ENCODE measurements around the gene KHDC4. TPM values are rescaled to one million over a fixed set of nuclear protein-coding genes. Genes with fewer than 3 reads are reported as not detected.

The KHDC4 gene
- polyA plus RNA-seq, 1 donor from 2014 or later: 97.1 TPM

DNA sequence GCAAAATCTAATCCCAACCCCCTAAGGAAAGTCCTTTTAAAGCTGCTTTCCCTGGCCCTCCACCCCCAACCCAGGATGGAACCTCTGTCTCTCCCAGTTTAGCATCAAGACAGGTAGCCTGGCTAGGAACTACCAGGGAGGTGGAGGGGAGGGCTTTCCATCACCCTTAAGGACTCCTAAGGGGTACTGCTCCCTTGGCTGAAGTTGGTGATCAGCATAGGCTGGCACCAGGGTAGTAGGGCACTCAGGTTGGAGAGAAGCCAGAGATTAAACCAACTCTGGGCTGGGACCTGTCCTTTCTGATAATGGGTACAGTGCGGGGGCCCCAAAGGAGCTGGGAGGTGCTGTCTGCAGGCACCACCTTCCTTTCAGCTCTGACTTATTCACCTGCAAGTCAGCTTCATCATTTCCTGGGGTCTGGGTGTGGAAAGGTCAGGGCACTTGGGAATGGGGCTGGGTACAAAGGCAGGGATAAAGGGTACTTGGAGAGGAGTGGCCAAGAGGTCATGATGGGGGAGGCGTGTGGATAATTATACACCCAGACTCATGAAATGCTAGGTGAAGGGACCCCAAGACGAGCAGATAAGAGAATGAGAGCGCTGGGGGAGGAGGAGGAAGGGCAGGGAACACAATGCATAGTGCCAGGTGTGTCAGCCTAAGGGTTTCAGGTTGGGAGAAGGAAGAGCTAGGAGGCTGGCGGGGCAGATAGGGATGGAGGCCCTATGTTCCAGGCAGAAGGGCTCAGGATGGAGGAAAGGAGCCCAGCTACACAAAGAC, 42.9 kb upstream of the KHDC4 start:
- H3K9ac ChIP-seq (ENCODE audit: low read length): peak overlapping the region; percentile 99
- peak overlapping the region; percentile 66 for H2AFZ ChIP-seq (ENCODE audit: low read depth, low read length)
- H4K20me1 ChIP-seq (ENCODE audit: insufficient read depth): no peaks in the 10 kb centered on the region
- H3K79me2 ChIP-seq (replicated peaks; ENCODE audit: insufficient read depth, low read length): peaks cover 68% of the 10 kb centered on the region
- no peaks in the 10 kb centered on the region for H3K36me3 ChIP-seq (ENCODE audit: insufficient read depth, low read length)
- peaks cover 6% of the 10 kb centered on the region for H3F3A ChIP-seq (ENCODE audit: insufficient read depth, low read length, poor library complexity, severe bottlenecking)
- H3K4me3 ChIP-seq (ENCODE audit: low read length): peak overlapping the region; percentile 99
- H3K4me2 ChIP-seq (ENCODE audit: low read length): peak overlapping the region; percentile 100
- no peaks in the 10 kb centered on the region for H3K9me3 ChIP-seq (ENCODE audit: low read length)
- no peaks in the 10 kb centered on the region for H3K27me3 ChIP-seq (ENCODE audit: insufficient read depth, low read depth, low read length)
- peak overlapping the region; percentile 100 for H3K27ac ChIP-seq (ENCODE audit: low read length)
- TF ChIP-seq MXI1 (conservative IDR thresholded peaks at IDR 0.05; ENCODE audit: poor library complexity, severe bottlenecking) (peak; percentile 16), POLR2AphosphoS5 (IDR thresholded peaks at IDR 0.05) (peak; percentile 30), EZH2 (IDR thresholded peaks at IDR 0.05; ENCODE audit: borderline replicate concordance, insufficient read depth, low read length, poor library complexity, severe bottlenecking) (no peak), TAF1 (IDR thresholded peaks at IDR 0.05; ENCODE audit: low read depth) (peak; percentile 47)
- no peaks in the 10 kb centered on the region for H3K9me2 ChIP-seq (ENCODE audit: insufficient read depth, low read length)

GRCh38 chr1:155976062-155976912, 42.1 kb upstream of the KHDC4 start:
- peak overlapping the region; percentile 100 for H3K4me2 ChIP-seq (ENCODE audit: low read length)
- peak overlapping the region; percentile 99 for H3K9ac ChIP-seq (ENCODE audit: low read length)
- no peaks in the 10 kb centered on the region for H4K20me1 ChIP-seq (ENCODE audit: insufficient read depth)
- peaks cover 76% of the 10 kb centered on the region for H3K79me2 ChIP-seq (replicated peaks; ENCODE audit: insufficient read depth, low read length)
- H3K36me3 ChIP-seq (ENCODE audit: insufficient read depth, low read length): no peaks in the 10 kb centered on the region
- no peak overlapping the region for H2AFZ ChIP-seq (ENCODE audit: low read depth, low read length)
- no peaks in the 10 kb centered on the region for H3K9me3 ChIP-seq (ENCODE audit: low read length)
- peak overlapping the region; percentile 100 for H3K27ac ChIP-seq (ENCODE audit: low read length)
- H3F3A ChIP-seq (ENCODE audit: insufficient read depth, low read length, poor library complexity, severe bottlenecking): peaks cover 6% of the 10 kb centered on the region
- no peaks in the 10 kb centered on the region for H3K27me3 ChIP-seq (ENCODE audit: insufficient read depth, low read depth, low read length)
- peak overlapping the region; percentile 99 for H3K4me3 ChIP-seq (ENCODE audit: low read length)
- H3K9me2 ChIP-seq (ENCODE audit: insufficient read depth, low read length): no peaks in the 10 kb centered on the region
- no peak for TF ChIP-seq RAD21 (conservative IDR thresholded peaks at IDR 0.05)

- H3K36me3 ChIP-seq (ENCODE audit: insufficient read depth, low read length): no peaks in the 10 kb centered on the region
- no peaks in the 10 kb centered on the region for H3K9me3 ChIP-seq (ENCODE audit: low read length)
- H4K20me1 ChIP-seq (ENCODE audit: insufficient read depth): no peaks in the 10 kb centered on the region
- peaks cover 82% of the 10 kb centered on the region for H3K79me2 ChIP-seq (replicated peaks; ENCODE audit: insufficient read depth, low read length)
- peak overlapping the region; percentile 99 for H3K4me3 ChIP-seq (ENCODE audit: low read length)
- H3K9ac ChIP-seq (ENCODE audit: low read length): peak overlapping the region; percentile 99
- H3K27me3 ChIP-seq (ENCODE audit: insufficient read depth, low read depth, low read length): no peaks in the 10 kb centered on the region
- peak overlapping the region; percentile 100 for H3K27ac ChIP-seq (ENCODE audit: low read length)
- no peaks in the 10 kb centered on the region for H3K9me2 ChIP-seq (ENCODE audit: insufficient read depth, low read length)
- H2AFZ ChIP-seq (ENCODE audit: low read depth, low read length): peak overlapping the region; percentile 83
- peak overlapping the region; percentile 100 for H3K4me2 ChIP-seq (ENCODE audit: low read length)
- TF ChIP-seq, protein P1, sequence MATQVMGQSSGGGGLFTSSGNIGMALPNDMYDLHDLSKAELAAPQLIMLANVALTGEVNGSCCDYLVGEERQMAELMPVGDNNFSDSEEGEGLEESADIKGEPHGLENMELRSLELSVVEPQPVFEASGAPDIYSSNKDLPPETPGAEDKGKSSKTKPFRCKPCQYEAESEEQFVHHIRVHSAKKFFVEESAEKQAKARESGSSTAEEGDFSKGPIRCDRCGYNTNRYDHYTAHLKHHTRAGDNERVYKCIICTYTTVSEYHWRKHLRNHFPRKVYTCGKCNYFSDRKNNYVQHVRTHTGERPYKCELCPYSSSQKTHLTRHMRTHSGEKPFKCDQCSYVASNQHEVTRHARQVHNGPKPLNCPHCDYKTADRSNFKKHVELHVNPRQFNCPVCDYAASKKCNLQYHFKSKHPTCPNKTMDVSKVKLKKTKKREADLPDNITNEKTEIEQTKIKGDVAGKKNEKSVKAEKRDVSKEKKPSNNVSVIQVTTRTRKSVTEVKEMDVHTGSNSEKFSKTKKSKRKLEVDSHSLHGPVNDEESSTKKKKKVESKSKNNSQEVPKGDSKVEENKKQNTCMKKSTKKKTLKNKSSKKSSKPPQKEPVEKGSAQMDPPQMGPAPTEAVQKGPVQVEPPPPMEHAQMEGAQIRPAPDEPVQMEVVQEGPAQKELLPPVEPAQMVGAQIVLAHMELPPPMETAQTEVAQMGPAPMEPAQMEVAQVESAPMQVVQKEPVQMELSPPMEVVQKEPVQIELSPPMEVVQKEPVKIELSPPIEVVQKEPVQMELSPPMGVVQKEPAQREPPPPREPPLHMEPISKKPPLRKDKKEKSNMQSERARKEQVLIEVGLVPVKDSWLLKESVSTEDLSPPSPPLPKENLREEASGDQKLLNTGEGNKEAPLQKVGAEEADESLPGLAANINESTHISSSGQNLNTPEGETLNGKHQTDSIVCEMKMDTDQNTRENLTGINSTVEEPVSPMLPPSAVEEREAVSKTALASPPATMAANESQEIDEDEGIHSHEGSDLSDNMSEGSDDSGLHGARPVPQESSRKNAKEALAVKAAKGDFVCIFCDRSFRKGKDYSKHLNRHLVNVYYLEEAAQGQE (IDR thresholded peaks at IDR 0.05; ENCODE audit: borderline replicate concordance): peak; percentile 42
- TF ChIP-seq RAD21 (conservative IDR thresholded peaks at IDR 0.05) (no peak), POLR2AphosphoS5 (IDR thresholded peaks at IDR 0.05) (peak; percentile 74)
- peaks cover 6% of the 10 kb centered on the region for H3F3A ChIP-seq (ENCODE audit: insufficient read depth, low read length, poor library complexity, severe bottlenecking)
Observed at GRCh38 chr1:155975375-155976061, 41.3 kb upstream of the KHDC4 start.

All from neural cell (in vitro differentiated cells).